ENCODE data around the gene CCDC127.
"Not testable (repeated sequence)": the region's sequence is repeated elsewhere in the genome, so short reads cannot be mapped to it uniquely, and the experiment has no call there.

CCDC127 gene

GRCh38 chr5:172421-172820, 45.5 kb downstream of the CCDC127 start:
- no peak for DNase-seq (ENCODE audit: low read depth)

DNA sequence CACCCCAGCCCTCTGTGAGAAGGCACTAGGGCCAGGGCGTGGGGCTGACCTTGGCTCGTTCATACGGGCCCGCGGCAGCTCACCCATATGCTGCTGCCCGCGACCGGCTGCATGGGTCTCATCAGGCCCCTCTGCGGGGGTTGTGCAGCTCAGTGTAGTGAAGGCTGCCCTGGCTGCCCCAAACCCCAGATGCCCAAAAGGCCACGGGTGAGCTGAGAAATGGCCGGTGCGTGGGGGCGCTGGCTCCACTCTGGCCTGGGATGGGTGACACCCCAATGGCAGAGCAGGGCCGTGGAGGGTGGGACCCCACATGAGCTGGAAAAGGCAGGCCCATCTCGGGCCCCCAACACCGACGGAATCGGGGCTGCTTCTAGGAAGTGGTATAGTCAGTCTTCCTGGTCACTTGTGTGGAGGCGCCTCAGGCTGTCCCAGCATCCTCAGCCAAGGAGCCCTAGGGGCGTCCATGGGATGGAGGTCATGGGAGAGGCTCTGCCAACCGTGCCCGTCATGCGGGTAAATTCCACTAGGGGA, 46.1 kb downstream of the CCDC127 start:
- no peak for DNase-seq (ENCODE audit: low read depth)

- DNase-seq (ENCODE audit: low read depth), result no peak
Observed at GRCh38 chr5:170971-171800, 46.8 kb downstream of the CCDC127 start.

- DNase-seq (ENCODE audit: low read depth), result no peak
Observed at GRCh38 chr5:169728-170094, 48.2 kb downstream of the CCDC127 start.

DNA sequence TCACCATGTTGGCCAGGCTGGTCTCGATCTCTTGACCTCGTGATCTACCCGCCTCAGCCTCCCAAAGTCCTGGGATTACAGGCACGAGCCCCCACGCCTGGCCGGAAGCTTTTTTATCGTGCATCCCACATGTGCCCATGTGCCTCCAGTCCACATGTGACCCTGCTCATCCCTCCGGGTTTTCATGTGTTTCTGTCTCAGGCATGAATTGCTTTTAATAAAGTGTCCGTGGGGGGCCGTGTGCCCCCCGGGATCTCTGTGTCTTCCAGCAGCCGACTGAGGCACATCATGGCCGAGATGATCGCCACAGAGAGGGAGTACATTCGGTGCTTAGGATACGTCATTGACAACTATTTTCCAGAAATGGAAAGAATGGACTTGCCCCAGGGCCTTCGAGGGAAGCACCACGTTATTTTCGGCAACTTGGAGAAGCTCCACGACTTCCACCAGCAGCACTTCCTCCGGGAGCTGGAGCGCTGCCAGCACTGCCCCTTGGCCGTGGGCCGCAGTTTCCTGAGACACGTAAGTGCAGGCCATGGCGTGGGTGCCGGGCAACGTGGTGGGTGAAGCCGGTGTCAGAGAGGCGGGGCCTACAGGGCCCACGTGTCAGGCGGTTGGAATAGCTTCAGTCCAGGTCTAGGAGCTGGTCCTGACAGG, 48.8 kb downstream of the CCDC127 start:
- DNase-seq (ENCODE audit: low read depth), result no peak

DNA sequence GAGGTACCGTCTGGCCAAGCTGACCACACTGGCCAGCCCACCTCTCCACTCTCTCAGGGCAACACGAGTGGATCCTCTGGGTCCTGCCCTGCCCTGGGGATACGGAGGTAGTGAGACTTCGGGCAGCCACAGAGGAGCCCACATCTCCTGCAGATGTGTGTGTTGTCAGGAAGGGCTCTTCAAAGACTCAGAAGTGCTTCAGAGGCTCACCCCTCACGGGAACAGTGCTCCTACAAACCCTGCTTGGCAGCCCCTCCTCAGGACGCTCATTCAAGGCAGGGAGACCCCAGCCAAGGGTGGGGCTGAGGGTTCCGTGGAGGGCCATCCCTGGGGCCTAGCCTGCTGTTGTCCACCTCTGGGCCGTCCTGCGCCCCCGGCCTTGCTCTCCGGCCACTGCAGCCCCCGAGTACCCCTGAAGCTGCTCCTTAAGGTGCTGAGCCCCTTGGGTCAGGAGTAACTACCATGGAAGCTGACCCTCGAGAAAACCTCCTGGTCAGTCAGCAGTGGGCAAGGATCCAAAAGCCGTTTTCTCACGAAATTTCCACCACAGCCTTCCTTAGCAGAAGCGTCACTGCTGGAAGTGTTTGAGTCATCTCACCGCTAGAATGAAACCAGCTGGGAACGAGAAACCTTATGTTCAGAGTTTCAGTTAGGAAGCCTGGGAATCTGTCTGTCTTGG, 49.8 kb downstream of the CCDC127 start:
- no peak for DNase-seq (ENCODE audit: low read depth)

- DNase-seq (ENCODE audit: low read depth), result no peak
Observed at GRCh38 chr5:167511-167910, 50.4 kb downstream of the CCDC127 start.

- no peak for DNase-seq (ENCODE audit: low read depth)
Observed at GRCh38 chr5:166441-167372, 51.2 kb downstream of the CCDC127 start.

- not testable (repeated sequence) for DNase-seq (ENCODE audit: low read depth)
Observed at GRCh38 chr5:164783-165182, 53.2 kb downstream of the CCDC127 start.

DNA sequence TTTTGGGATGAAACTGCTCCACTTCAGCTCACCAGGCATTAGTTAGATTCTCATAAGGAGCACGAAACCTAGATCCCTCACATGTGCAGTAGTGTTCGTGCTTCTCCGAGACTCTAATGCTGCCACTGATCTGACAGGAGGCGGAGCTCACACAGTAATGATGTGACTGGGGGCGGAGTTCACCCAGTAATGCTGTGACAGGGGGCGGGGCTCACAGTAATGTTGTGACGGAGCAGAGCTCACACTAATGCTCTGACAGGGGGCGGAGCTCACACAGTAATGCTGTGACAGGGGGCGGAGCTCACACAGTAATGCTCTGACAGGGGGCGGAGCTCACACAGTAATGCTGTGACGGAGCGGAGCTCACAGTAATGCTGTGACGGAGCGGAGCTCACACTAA, 53.7 kb downstream of the CCDC127 start:
- no peak for DNase-seq (ENCODE audit: low read depth)

- no peak for DNase-seq (ENCODE audit: low read depth)
Observed at GRCh38 chr5:163841-164240, 54.1 kb downstream of the CCDC127 start.

GRCh38 chr5:163338-163620, 54.7 kb downstream of the CCDC127 start:
- no peak for DNase-seq (ENCODE audit: low read depth)

GRCh38 chr5:162565-163337, 55.2 kb downstream of the CCDC127 start:
- DNase-seq (ENCODE audit: low read depth), result no peak

DNA sequence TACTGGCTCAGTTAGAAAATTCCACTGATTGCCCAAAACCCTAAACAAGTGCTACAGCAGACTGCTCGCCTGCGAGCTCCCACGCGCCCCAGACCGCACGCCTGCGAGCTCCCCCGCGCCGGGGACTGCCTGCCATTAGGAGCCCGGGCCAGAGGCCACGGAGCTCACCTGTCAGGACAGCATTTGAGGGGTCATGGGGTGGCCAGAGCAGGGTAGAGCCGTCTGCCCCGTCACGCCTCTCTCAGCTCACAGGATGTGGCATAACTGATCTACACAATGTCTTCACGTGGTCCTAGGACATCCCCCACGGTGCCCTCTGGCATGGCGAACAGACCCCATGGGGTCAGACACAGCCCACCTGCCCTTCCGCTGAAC, 55.8 kb downstream of the CCDC127 start:
- DNase-seq (ENCODE audit: low read depth), result no peak

DNA sequence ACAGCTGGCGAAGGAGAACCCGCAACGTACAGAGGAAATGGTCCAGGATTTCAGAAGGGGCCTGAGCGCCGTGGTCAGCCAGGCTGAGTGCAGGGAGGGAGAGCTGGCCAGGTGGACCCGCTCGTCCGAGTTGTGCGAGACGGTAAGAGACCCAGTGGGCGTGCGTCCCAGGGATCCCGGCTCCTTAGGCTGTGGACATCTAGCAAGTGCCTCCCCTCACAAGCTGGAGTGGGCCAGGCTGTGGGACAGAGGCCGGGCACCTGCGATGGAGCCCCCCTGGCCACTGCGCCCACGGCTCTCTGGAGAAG, 56.2 kb downstream of the CCDC127 start:
- no peak for DNase-seq (ENCODE audit: low read depth)

GRCh38 chr5:160921-161802, 56.8 kb downstream of the CCDC127 start:
- DNase-seq (ENCODE audit: low read depth), result no peak

DNA sequence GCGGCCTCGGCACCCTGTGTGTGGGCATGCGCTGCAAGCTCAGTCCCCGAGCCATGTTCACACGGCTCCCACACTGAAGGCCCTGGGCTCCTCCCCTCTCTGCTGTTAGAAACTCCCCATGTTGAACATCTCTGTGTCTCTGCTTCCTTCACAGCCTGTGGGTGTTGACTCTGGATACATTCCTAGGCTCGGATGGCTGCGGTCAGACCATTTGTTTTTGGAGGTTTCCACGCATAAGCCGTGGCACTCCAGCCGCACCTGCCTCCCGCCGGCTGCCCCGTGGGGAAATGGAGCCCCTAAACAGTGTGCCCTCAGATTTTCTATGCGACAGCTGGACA, 57.8 kb downstream of the CCDC127 start:
- DNase-seq (ENCODE audit: low read depth), result no peak

- no peak for DNase-seq (ENCODE audit: low read depth)
Observed at GRCh38 chr5:159448-160172, 58.3 kb downstream of the CCDC127 start.

DNA sequence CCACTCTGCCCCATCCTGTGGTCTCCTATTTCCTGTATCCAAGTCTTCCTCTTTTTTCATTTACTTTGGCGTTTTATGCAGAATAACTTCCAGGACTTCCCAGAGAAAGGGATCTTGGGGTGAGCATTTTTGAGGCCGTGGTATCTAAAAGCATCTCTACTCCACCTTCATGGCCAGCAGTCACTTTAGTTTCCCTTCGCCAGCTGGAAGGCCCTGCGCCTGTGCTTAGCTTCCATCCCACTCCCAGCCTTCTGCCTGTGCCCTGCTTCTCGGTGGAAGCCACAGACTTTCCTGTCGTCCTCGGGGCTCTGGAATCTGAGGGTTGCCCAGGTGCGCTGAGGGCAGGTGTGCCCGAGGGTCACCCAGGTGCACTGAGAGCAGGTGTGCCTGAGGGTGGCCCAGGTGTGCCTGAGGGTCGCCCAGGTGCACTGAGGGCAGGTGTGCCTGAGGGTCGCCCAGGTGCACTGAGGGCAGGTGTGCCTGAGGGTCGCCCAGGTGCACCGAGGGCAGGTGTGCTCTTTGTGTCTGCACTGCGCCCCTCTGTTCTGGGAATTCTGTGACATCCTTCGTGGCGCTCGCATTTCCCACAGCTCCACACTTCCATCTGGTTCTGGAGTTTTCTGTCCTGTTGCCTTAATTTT, 59.0 kb downstream of the CCDC127 start:
- no peak for DNase-seq (ENCODE audit: low read depth)
